ENCODE data around the gene MRO. TPM values are rescaled to one million over a fixed set of nuclear protein-coding genes. Genes with fewer than 3 reads are reported as not detected.

Gene MRO
- total and polyA plus RNA-seq, 12 donors: 0.22 to 4.3 (median 1.6) TPM

- no peaks in the 10 kb centered on the region for H3K36me3 ChIP-seq
Observed at GRCh38 chr18:50751490-50751889, 68.3 kb downstream of the MRO start.

GRCh38 chr18:50750546-50750945, 69.3 kb downstream of the MRO start:
- ATAC-seq: no peak
- no peaks in the 10 kb centered on the region for H3K4me1 ChIP-seq
- peaks cover 0 to 9% (median 0%) of the 10 kb centered on the region in 11 donors for H3K9me3 ChIP-seq
- no peak overlapping the region for H3K27ac ChIP-seq
- H3K27me3 ChIP-seq: peaks cover 0 to 16% (median 4%) of the 10 kb centered on the region in 7 donors
- no peak for DNase-seq
- no peak overlapping the region for H3K4me3 ChIP-seq
- intact Hi-C loops (cut with DNase I): no loop called here
- 77 to 88% methylated on average over 2 of the region's 2 CpGs for WGBS, 2 donors
- H3K36me3 ChIP-seq: no peaks in the 10 kb centered on the region
- no peak for TF ChIP-seq CTCF (IDR thresholded peaks at IDR 0.05)

More at GRCh38 chr18:50751490-50751889, 68.3 kb downstream of the MRO start:
- Histone ChIP-seq H3K9me3 (peaks cover 0 to 9% (median 0%) of the 10 kb centered on the region in 11 donors), H3K4me1 (no peaks in the 10 kb centered on the region), H3K27ac (no peak overlapping the region), H3K4me3 (no peak overlapping the region), H3K27me3 (peaks cover 0 to 17% (median 4%) of the 10 kb centered on the region in 7 donors)
- no peak for TF ChIP-seq CTCF (IDR thresholded peaks at IDR 0.05)
- ATAC-seq (no peak), DNase-seq (no peak)
- WGBS, 2 donors: 33 to 34% methylated on average over 5 of the region's 5 CpGs
- intact Hi-C loops (cut with DNase I): no loop called here

- no peak for TF ChIP-seq CTCF (IDR thresholded peaks at IDR 0.05)
- Histone ChIP-seq H3K4me1 (no peaks in the 10 kb centered on the region), H3K36me3 (no peaks in the 10 kb centered on the region), H3K27ac (no peak overlapping the region), H3K9me3 (peaks cover 0 to 9% (median 0%) of the 10 kb centered on the region in 11 donors), H3K4me3 (no peak overlapping the region), H3K27me3 (peaks cover 0 to 12% (median 4%) of the 10 kb centered on the region in 7 donors)
- DNase-seq (no peak), ATAC-seq (no peak)
- WGBS, 2 donors: 36 to 38% methylated on average over 4 of the region's 4 CpGs
- intact Hi-C loops (cut with DNase I): no loop called here
Observed at GRCh38 chr18:50749945-50750344, 69.9 kb downstream of the MRO start.

- H3K9me3 ChIP-seq: peaks cover 0 to 9% (median 0%) of the 10 kb centered on the region in 11 donors
- intact Hi-C loops (cut with DNase I): no loop called here
- DNase-seq (no peak), ATAC-seq (no peak)
- 71 to 80% methylated on average over 5 of the region's 5 CpGs for WGBS, 2 donors
- no peaks in the 10 kb centered on the region for H3K36me3 ChIP-seq
- H3K27ac ChIP-seq: no peak overlapping the region
- no peaks in the 10 kb centered on the region for H3K4me1 ChIP-seq
- no peak overlapping the region for H3K4me3 ChIP-seq
- TF ChIP-seq CTCF (IDR thresholded peaks at IDR 0.05): no peak
- H3K27me3 ChIP-seq: peaks cover 0 to 12% (median 4%) of the 10 kb centered on the region in 7 donors
Observed at GRCh38 chr18:50749421-50749820, 70.4 kb downstream of the MRO start.

Data from heart right ventricle (tissue), 16 donors.